OCI-LY7 (cell line): ENCODE measurements around the gene ZNF474. TPM values are rescaled to one million over a fixed set of nuclear protein-coding genes. Genes with fewer than 3 reads are reported as not detected.

Experiments used
- BruUV-seq: library from RNA; stranded (reverse); fragments of 400-500 nt; replicated peaks from 2 replicates; lab custom pipeline; 2021; lab: Mats Ljungman, UMichigan
- CTCF ChIA-PET: fragments of 300-600 bp; sonication (Branson Sonifier 250); formaldehyde crosslinking; loops from one replicate; lab custom pipeline; 2022; ENCODE audit warnings: antibody characterized with exemption; ENCODE audit not compliant: unreplicated experiment; lab: Charles Lee
- POLR2A ChIA-PET: fragments of 300-600 bp; sonication (Branson Sonifier 250); formaldehyde crosslinking; loops from one replicate; lab custom pipeline; 2022; ENCODE audit warnings: antibody characterized with exemption; lab: Charles Lee
- DNase-seq: peaks from one replicate; pipeline ENCODE4 v3.0.0-alpha.2; 2015; ENCODE audit warnings: low spot score
- H2AFZ ChIP-seq: fragments of 200-600 bp; sonication (generic), shearing (Covaris generic); 2 replicates; pipeline ENCODE4 v1.6.1; 2014; ENCODE audit warnings: mild to moderate bottlenecking, antibody characterized with exemption, low read length, moderate library complexity
- H3K27ac ChIP-seq: fragments of 200-600 bp; sonication (generic); 2 replicates; pipeline ENCODE4 v1.5.1; 2014; ENCODE audit warnings: mixed run types, low read depth, mild to moderate bottlenecking, moderate library complexity, low read length, inconsistent platforms; ENCODE audit not compliant: poor library complexity, severe bottlenecking
- H3K36me3 ChIP-seq: fragments of 200-600 bp; sonication (generic); 2 replicates; pipeline ENCODE4 v1.6.1; 2014; ENCODE audit warnings: mild to moderate bottlenecking, antibody characterized with exemption, low read length, moderate library complexity, mixed read lengths; ENCODE audit not compliant: insufficient read depth
- H3K4me1 ChIP-seq: fragments of 200-600 bp; sonication (generic); 2 replicates; pipeline ENCODE4 v1.5.1; 2014; ENCODE audit warnings: mild to moderate bottlenecking, low read length; ENCODE audit not compliant: insufficient read depth, poor library complexity, severe bottlenecking
- H3K4me2 ChIP-seq: fragments of 200-600 bp; sonication (generic); 2 replicates; pipeline ENCODE4 v1.6.1; 2014; ENCODE audit warnings: mild to moderate bottlenecking, low read length
- H3K4me3 ChIP-seq: fragments of 200-600 bp; sonication (generic); 2 replicates; pipeline ENCODE4 v1.5.1; 2014; ENCODE audit warnings: mild to moderate bottlenecking, low read depth, low read length; ENCODE audit not compliant: poor library complexity, severe bottlenecking
- H3K79me2 ChIP-seq: fragments of 200-600 bp; sonication (generic); 2 replicates; pipeline ENCODE4 v1.6.1; 2016; ENCODE audit warnings: low read depth, mild to moderate bottlenecking, low read length, moderate library complexity, mixed read lengths; ENCODE audit not compliant: insufficient read depth
- H3K9me2 ChIP-seq: fragments of 200-600 bp; sonication (generic); 2 replicates; pipeline ENCODE4 v1.6.1; 2016; ENCODE audit warnings: mild to moderate bottlenecking, low read length, mixed read lengths; ENCODE audit not compliant: insufficient read depth
- H3K9me3 ChIP-seq: fragments of 200-600 bp; sonication (generic); 2 replicates; pipeline ENCODE4 v1.6.1; 2014; ENCODE audit warnings: mild to moderate bottlenecking, mixed run types, low read length, mixed read lengths
- H4K20me1 ChIP-seq: fragments of 200-600 bp; sonication (generic); 2 replicates; pipeline ENCODE4 v1.6.1; 2014; ENCODE audit warnings: mild to moderate bottlenecking, antibody characterized with exemption, low read length, moderate library complexity, mixed read lengths; ENCODE audit not compliant: insufficient read depth
- CTCF ChIP-seq: fragments of 200-600 bp; sonication (generic); conservative IDR thresholded peaks from 2 replicates; pipeline ENCODE4 v1.5.1; 2014; ENCODE audit warnings: mild to moderate bottlenecking, antibody characterized with exemption, low read length, moderate library complexity, mixed read lengths
- EZH2phosphoT487 ChIP-seq: fragments of 200-600 bp; sonication (generic); IDR thresholded peaks from 2 replicates; pipeline ENCODE4 v1.6.1; 2018; ENCODE audit warnings: low read depth, borderline replicate concordance, mild to moderate bottlenecking, mixed run types, antibody characterized with exemption, low read length, moderate library complexity, mixed read lengths
- intact Hi-C: fragments of 100-400 bp; cut with micrococcal nuclease; formaldehyde crosslinking; loops from one replicate; pipeline ENCODE4 v1.10.0; 2022; ENCODE audit not compliant: unreplicated experiment
- total RNA-seq, 2 experiments: library from RNA; depleted of rRNA in 1 of 2; stranded (reverse); fragments of >200 nt in 1 of 2; shearing (Covaris generic) in 1 of 2; gene quantifications; 2 replicates each; pipeline ENCODE4 v1.2.3, GENCODE V29; 2014 to 2022

The ZNF474 gene
- total RNA-seq, 2 experiments from 2014 or later, result not detected

GRCh38 chr5:122163121-122164069 is 34.0 kb downstream of the ZNF474 start:
- H3K9me2 ChIP-seq, result no peaks in the 10 kb centered on the region
- no peaks in the 10 kb centered on the region for H4K20me1 ChIP-seq
- BruUV-seq, result no TSS peak
- no peaks in the 10 kb centered on the region for H3K9me3 ChIP-seq
- H3K4me2 ChIP-seq, result no peak overlapping the region
- intact Hi-C loops, result no loop called here
- H3K36me3 ChIP-seq, result no peaks in the 10 kb centered on the region
- H3K4me3 ChIP-seq, result no peak overlapping the region
- H2AFZ ChIP-seq, result no peak overlapping the region
- CTCF ChIA-PET, result no interaction called here
- H3K27ac ChIP-seq, result no peak overlapping the region
- DNase-seq, result no peak
- H3K4me1 ChIP-seq, result no peaks in the 10 kb centered on the region
- no peaks in the 10 kb centered on the region for H3K79me2 ChIP-seq
- no peak for TF ChIP-seq EZH2phosphoT487
- no peak for TF ChIP-seq CTCF
- POLR2A ChIA-PET, result interaction anchor here (0.5 to 0.7 kb wide), 4 partner anchors 19 to 1238 kb away, joined by 3 to 4 read pairs (median 3); no protein-coding TSS in a partner anchor

GRCh38 chr5:122164070-122164435 is 34.7 kb downstream of the ZNF474 start:
- CTCF ChIA-PET, result no interaction called here
- POLR2A ChIA-PET, result interaction anchor here (0.6 to 0.8 kb wide), 4 partner anchors 10 to 1239 kb away, joined by 3 read pairs; no protein-coding TSS in a partner anchor
- no peak overlapping the region for H3K4me3 ChIP-seq
- H3K9me2 ChIP-seq, result no peaks in the 10 kb centered on the region
- no peak for DNase-seq
- H2AFZ ChIP-seq, result no peak overlapping the region
- TF ChIP-seq EZH2phosphoT487, result no peak
- no peak for TF ChIP-seq CTCF
- H3K4me1 ChIP-seq, result no peaks in the 10 kb centered on the region
- H3K27ac ChIP-seq, result no peak overlapping the region
- no peaks in the 10 kb centered on the region for H4K20me1 ChIP-seq
- no TSS peak for BruUV-seq
- no peaks in the 10 kb centered on the region for H3K36me3 ChIP-seq
- H3K4me2 ChIP-seq, result no peak overlapping the region
- H3K9me3 ChIP-seq, result no peaks in the 10 kb centered on the region
- intact Hi-C loops, result no loop called here
- no peaks in the 10 kb centered on the region for H3K79me2 ChIP-seq
